Colonic mucosa (tissue), 4 donors: ENCODE data around the gene CACNB4. TPM values are rescaled to one million over a fixed set of nuclear protein-coding genes. Genes with fewer than 3 reads are reported as not detected.

ENCODE experiments used
- DNase-seq: peaks from one replicate; pipeline ENCODE4 v3.0.0-alpha.2; 2020
- H3K27ac ChIP-seq: fragments of 200-600 bp; one replicate; pipeline ENCODE4 v1.8.0; 2021
- H3K27me3 ChIP-seq: fragments of 200-600 bp; one replicate; pipeline ENCODE4 v1.8.0; 2021
- H3K36me3 ChIP-seq: fragments of 200-600 bp; one replicate; pipeline ENCODE4 v1.8.0; 2021
- H3K4me1 ChIP-seq: fragments of 200-600 bp; one replicate; pipeline ENCODE4 v1.8.0; 2021; ENCODE audit warnings: mild to moderate bottlenecking
- H3K4me3 ChIP-seq: fragments of 200-600 bp; one replicate; pipeline ENCODE4 v1.8.0; 2021
- H3K9ac ChIP-seq, 2 donors: one replicate each; pipeline ENCODE4 v1.7.0; 2013; ENCODE audit warnings: control low read depth in 2 of 2, low read depth in 2 of 2, low read length in 2 of 2
- H3K9me3 ChIP-seq: fragments of 200-600 bp; one replicate; pipeline ENCODE4 v1.8.0; 2021
- CTCF ChIP-seq: fragments of 200-600 bp; IDR thresholded peaks from one replicate; pipeline ENCODE4 v1.8.0; 2022; ENCODE audit warnings: antibody characterized with exemption, mild to moderate bottlenecking
- intact Hi-C: fragments of 100-400 bp; cut with DNase I; formaldehyde crosslinking; loops from one replicate; pipeline ENCODE4 v1.14.1; 2022
- total RNA-seq, 2 donors: library from RNA; stranded (reverse); fragmentation: NEBNext Ultra II Directional in 1 of 2; extraction: Animal tissue kit (Norgen Biotek cat#: 25700) in 1 of 2; gene quantifications; one replicate each; pipeline ENCODE4 v1.2.1, GENCODE V29; 2021
- donor health status: healthy.
- donor health status: DM: no; HTN: no; CAD: no.
- donor health status: DM: no; HTN: no; CAD: no.

Gene CACNB4
- 1 to 10 TPM in 1 of 2 donors, under 1 TPM in 1; 0.44 to 1.0 TPM for total RNA-seq

- no peaks in the 10 kb centered on the region for H3K9me3 ChIP-seq
- H3K36me3 ChIP-seq = no peaks in the 10 kb centered on the region
- H3K27ac ChIP-seq = no peak within 1 kb of the TSS
- peaks cover 5% of the 10 kb centered on the region for H3K4me1 ChIP-seq
- peak within 1 kb of the TSS in 1 of 2 donors; percentile 55 for H3K9ac ChIP-seq
- peak within 1 kb of the TSS; percentile 49 for H3K4me3 ChIP-seq
- peak; percentile 20 for DNase-seq
- no peak for TF ChIP-seq CTCF
- peaks cover 30% of the 10 kb centered on the region for H3K27me3 ChIP-seq
- intact Hi-C loops = no loop called here
These were observed at the start of gene CACNB4 for GRCh38 chr2:152098496-152099366. CACNB4 (minus strand) TSS chr2:152099044.

- Histone ChIP-seq H3K4me1 (no peaks in the 10 kb centered on the region), H3K36me3 (no peaks in the 10 kb centered on the region), H3K27ac (no peak overlapping the region), H3K4me3 (no peak overlapping the region), H3K9ac (no peak overlapping the region), H3K9me3 (no peaks in the 10 kb centered on the region), H3K27me3 (no peaks in the 10 kb centered on the region)
- no peak for DNase-seq
- no peak for TF ChIP-seq CTCF
- intact Hi-C loops = no loop called here
These were observed 35.8 kb upstream of the CACNB4 start for GRCh38 chr2:152134488-152135280.

GRCh38 chr2:152132306-152132705 is 33.5 kb upstream of the CACNB4 start:
- no peaks in the 10 kb centered on the region for H3K36me3 ChIP-seq
- intact Hi-C loops = no loop called here
- no peaks in the 10 kb centered on the region for H3K27me3 ChIP-seq
- H3K9me3 ChIP-seq = no peaks in the 10 kb centered on the region
- no peak for DNase-seq
- TF ChIP-seq CTCF = no peak
- no peak overlapping the region for H3K4me3 ChIP-seq
- no peak overlapping the region for H3K27ac ChIP-seq
- no peak overlapping the region for H3K9ac ChIP-seq
- no peaks in the 10 kb centered on the region for H3K4me1 ChIP-seq

- H3K27ac ChIP-seq = no peak overlapping the region
- no peaks in the 10 kb centered on the region for H3K9me3 ChIP-seq
- no peaks in the 10 kb centered on the region for H3K4me1 ChIP-seq
- H3K27me3 ChIP-seq = no peaks in the 10 kb centered on the region
- no peak for TF ChIP-seq CTCF
- H3K36me3 ChIP-seq = no peaks in the 10 kb centered on the region
- intact Hi-C loops = no loop called here
- DNase-seq = no peak
- no peak overlapping the region for H3K9ac ChIP-seq
- H3K4me3 ChIP-seq = no peak overlapping the region
These were observed 28.8 kb upstream of the CACNB4 start for GRCh38 chr2:152127628-152128027.

GRCh38 chr2:152126664-152127063 is 27.8 kb upstream of the CACNB4 start:
- no peaks in the 10 kb centered on the region for H3K27me3 ChIP-seq
- intact Hi-C loops = no loop called here
- no peaks in the 10 kb centered on the region for H3K4me1 ChIP-seq
- no peaks in the 10 kb centered on the region for H3K36me3 ChIP-seq
- H3K9ac ChIP-seq = no peak overlapping the region
- no peak overlapping the region for H3K4me3 ChIP-seq
- H3K9me3 ChIP-seq = no peaks in the 10 kb centered on the region
- TF ChIP-seq CTCF = no peak
- DNase-seq = no peak
- no peak overlapping the region for H3K27ac ChIP-seq
